Astrocyte (in vitro differentiated cells and primary cell): Measurements from ENCODE around the gene RASL10B.

Experiments
- CTCF ChIP-seq: IDR thresholded peaks from 2 replicates; pipeline ENCODE4 v1.5.1; 2011; ENCODE audit warnings: low read depth, mild to moderate bottlenecking, inconsistent platforms, low read length, moderate library complexity; ENCODE audit not compliant: insufficient read depth
- EZH2 ChIP-seq: IDR thresholded peaks from 2 replicates; pipeline ENCODE4 v1.6.1; 2012; ENCODE audit warnings: mild to moderate bottlenecking, low read length, inconsistent platforms; ENCODE audit not compliant: insufficient read depth

- no peak for TF ChIP-seq CTCF
- TF ChIP-seq EZH2, result no peak
Observed at GRCh38 chr17:35744830-35745229, 13.4 kb downstream of the RASL10B start.
